ENCODE measurements around the gene FAM47E. TPM values are rescaled to one million over a fixed set of nuclear protein-coding genes. Genes with fewer than 3 reads are reported as not detected.
A peak's percentile ranks its signal among the peaks of the same experiment; 100 is the strongest.

FAM47E gene
- total and polyA plus RNA-seq, 7 donors, result 1.2 to 4.6 (median 2.5) TPM

DNA sequence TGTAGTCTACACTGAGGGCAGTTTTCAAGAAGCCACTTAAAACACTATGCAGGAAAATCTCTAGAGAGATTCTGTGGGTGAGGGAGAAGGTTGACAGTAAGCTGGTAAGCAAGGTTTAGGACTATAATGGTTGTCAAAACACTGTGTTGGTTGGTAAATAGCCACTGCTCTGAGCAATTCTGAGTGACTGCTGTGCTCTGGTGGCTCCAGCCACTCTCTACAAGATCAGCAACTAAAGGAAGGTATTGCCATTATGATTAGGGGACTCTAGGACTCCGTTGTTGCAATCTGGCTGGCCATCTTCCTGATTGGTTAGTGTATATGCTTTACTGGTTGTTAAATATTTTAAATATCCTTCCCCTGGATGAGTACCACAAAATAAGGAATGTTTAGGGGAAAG is 5.5 kb upstream of the FAM47E start:
- 40 to 58% (median 44%) methylated on average over 1 of the region's 1 CpG for WGBS, 3 donors
- no peaks in the 10 kb centered on the region for H3K36me3 ChIP-seq (ENCODE audit: insufficient read depth in 1 of 2, low read depth in 1 of 2)
- ATAC-seq, result peak; percentile 65 to 90 (median 80)
- intact Hi-C loops (cut with DNase I), result loop anchor here in 1 of 2 donors (5.0 kb wide), 1 partner anchor 64 kb away; no protein-coding TSS in a partner anchor
- no peaks in the 10 kb centered on the region for H3K9me3 ChIP-seq
- peaks cover 10% of the 10 kb centered on the region for H3K4me1 ChIP-seq
- H3K4me3 ChIP-seq, result no peak overlapping the region
- TF ChIP-seq, protein P1, sequence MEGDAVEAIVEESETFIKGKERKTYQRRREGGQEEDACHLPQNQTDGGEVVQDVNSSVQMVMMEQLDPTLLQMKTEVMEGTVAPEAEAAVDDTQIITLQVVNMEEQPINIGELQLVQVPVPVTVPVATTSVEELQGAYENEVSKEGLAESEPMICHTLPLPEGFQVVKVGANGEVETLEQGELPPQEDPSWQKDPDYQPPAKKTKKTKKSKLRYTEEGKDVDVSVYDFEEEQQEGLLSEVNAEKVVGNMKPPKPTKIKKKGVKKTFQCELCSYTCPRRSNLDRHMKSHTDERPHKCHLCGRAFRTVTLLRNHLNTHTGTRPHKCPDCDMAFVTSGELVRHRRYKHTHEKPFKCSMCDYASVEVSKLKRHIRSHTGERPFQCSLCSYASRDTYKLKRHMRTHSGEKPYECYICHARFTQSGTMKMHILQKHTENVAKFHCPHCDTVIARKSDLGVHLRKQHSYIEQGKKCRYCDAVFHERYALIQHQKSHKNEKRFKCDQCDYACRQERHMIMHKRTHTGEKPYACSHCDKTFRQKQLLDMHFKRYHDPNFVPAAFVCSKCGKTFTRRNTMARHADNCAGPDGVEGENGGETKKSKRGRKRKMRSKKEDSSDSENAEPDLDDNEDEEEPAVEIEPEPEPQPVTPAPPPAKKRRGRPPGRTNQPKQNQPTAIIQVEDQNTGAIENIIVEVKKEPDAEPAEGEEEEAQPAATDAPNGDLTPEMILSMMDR (IDR thresholded peaks at IDR 0.05), result peak; percentile 21
- no peak overlapping the region for H3K27ac ChIP-seq
- DNase-seq, result no peak
- no peaks in the 10 kb centered on the region for H3K27me3 ChIP-seq (ENCODE audit: insufficient read depth in 3 of 3, low read length in 2 of 3)

DNA sequence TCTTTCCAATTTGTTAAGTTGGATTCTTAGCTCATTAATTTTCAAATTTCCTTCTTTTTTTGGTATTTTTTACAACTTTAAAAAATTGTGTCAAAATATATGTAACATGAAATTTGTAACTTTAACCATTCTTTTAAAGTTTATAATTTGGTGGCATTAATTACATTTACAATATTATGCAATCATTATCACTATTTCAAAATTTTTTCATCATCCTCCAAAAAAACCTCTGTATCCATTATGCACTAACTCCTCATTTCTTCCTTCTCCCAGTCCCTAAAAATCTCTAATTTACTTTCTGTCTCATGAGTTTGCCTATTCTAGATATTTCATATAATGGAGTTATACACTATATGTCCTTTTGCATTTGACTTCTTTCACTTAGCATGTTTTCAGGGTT is 4.7 kb upstream of the FAM47E start:
- DNase-seq (no peak), ATAC-seq (no peak)
- Histone ChIP-seq H3K27ac (no peak overlapping the region), H3K27me3 (ENCODE audit: insufficient read depth in 3 of 3, low read length in 2 of 3) (no peaks in the 10 kb centered on the region), H3K9me3 (no peaks in the 10 kb centered on the region), H3K36me3 (ENCODE audit: insufficient read depth in 1 of 2, low read depth in 1 of 2) (no peaks in the 10 kb centered on the region), H3K4me3 (no peak overlapping the region), H3K4me1 (peaks cover 10% of the 10 kb centered on the region)
- intact Hi-C loops (cut with DNase I), result loop anchor here in 1 of 2 donors (5.0 kb wide), 1 partner anchor 65 kb away; no protein-coding TSS in a partner anchor
- TF ChIP-seq, protein P1 (IDR thresholded peaks at IDR 0.05), result no peak

DNA sequence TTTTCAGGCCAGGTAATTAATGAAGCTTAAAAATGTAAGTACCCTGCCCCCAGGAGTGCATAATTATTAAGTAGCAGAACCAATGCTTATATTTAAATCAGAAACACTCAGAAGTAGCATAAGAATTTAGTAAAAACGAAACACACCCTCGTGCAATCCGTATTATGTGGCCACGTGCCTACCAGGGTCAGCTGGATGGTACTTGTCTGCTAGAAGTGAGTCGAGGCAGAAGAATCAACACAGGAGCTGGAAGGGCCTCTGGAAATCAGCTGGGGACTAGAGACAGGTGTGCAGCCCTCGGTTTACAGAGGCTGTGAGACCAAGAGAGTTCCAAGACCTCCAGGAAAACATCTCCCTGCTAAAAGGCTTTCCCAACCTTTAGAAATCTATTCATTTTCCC is 559 bp upstream of the FAM47E start:
- intact Hi-C loops (cut with DNase I), result loop anchor here (2.0 to 10.0 kb wide), 3 partner anchors 51 to 254 kb away; no protein-coding TSS in a partner anchor
- Histone ChIP-seq H3K27me3 (ENCODE audit: insufficient read depth in 3 of 3, low read length in 2 of 3) (no peaks in the 10 kb centered on the region), H3K9me3 (no peaks in the 10 kb centered on the region), H3K4me3 (peak overlapping the region; percentile 79), H3K4me1 (peaks cover 10% of the 10 kb centered on the region), H3K27ac (peak overlapping the region; percentile 78), H3K36me3 (ENCODE audit: insufficient read depth in 1 of 2, low read depth in 1 of 2) (no peaks in the 10 kb centered on the region)
- ATAC-seq (peak in 3 of 4 donors; percentile 38 to 54 (median 39)), DNase-seq (no peak)
- TF ChIP-seq, protein P1 (IDR thresholded peaks at IDR 0.05), result no peak
- WGBS, 3 donors, result 8 to 10% (median 9%) methylated on average over 6 of the region's 6 CpGs

DNA sequence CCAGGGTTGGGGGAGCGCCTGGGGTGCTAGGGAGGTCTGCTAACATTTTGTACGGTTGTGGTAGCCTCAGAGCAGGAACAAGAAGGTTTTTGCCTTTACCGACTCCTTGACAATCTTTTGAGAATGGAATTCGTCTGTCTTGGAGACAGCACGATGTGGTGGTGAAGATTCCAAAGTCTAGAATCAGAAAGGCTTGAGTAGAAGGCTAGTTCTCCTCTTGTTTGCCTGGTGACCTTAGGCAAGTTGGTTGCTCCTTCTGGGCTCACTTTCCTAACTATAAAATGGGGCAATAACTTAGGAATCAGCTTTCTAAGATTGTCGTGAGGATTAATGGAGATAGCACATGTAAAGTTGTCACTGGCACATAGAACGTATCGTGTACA is 741 bp downstream of the FAM47E start:
- WGBS, 3 donors, result 68 to 82% (median 75%) methylated on average over 8 of the region's 8 CpGs
- DNase-seq (no peak), ATAC-seq (no peak)
- Histone ChIP-seq H3K27me3 (ENCODE audit: insufficient read depth in 3 of 3, low read length in 2 of 3) (no peaks in the 10 kb centered on the region), H3K27ac (peak overlapping the region; percentile 78), H3K4me1 (peaks cover 10% of the 10 kb centered on the region), H3K36me3 (ENCODE audit: insufficient read depth in 1 of 2, low read depth in 1 of 2) (no peaks in the 10 kb centered on the region), H3K9me3 (no peaks in the 10 kb centered on the region), H3K4me3 (peak overlapping the region; percentile 79)
- intact Hi-C loops (cut with DNase I), result loop anchor here (5.0 to 10.0 kb wide), 2 partner anchors 50 to 253 kb away; no protein-coding TSS in a partner anchor
- TF ChIP-seq, protein P1 (IDR thresholded peaks at IDR 0.05), result no peak

DNA sequence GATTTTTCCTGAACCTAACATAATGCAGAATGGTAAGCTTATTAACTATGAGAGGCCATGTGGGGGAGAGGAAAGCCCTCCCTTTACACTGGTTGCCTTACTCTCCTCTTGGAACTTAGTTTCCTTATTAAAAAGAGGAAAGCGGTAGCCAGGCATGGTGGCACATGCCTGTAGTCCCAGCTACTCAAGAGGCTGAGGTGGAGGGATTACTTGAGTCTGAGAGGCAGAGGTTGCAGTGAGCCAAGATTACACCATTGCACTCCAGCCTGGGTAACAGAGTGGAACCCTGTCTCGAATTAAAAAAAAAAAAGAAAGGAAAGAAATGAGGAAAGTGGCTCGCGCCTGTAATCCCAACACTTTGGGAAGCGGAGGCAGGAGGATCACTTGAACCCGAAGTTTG is 2.0 kb downstream of the FAM47E start:
- Histone ChIP-seq H3K36me3 (ENCODE audit: insufficient read depth in 1 of 2, low read depth in 1 of 2) (no peaks in the 10 kb centered on the region), H3K27me3 (ENCODE audit: insufficient read depth in 3 of 3, low read length in 2 of 3) (no peaks in the 10 kb centered on the region), H3K9me3 (no peaks in the 10 kb centered on the region), H3K27ac (no peak overlapping the region), H3K4me3 (no peak overlapping the region), H3K4me1 (peaks cover 10% of the 10 kb centered on the region)
- DNase-seq (no peak), ATAC-seq (no peak)
- TF ChIP-seq, protein P1 (IDR thresholded peaks at IDR 0.05), result no peak
- intact Hi-C loops (cut with DNase I), result loop anchor here (5.0 to 10.0 kb wide), 2 partner anchors 49 to 251 kb away; no protein-coding TSS in a partner anchor
- WGBS, 3 donors, result 79 to 86% (median 84%) methylated on average over 6 of the region's 6 CpGs
